Ishikawa (cell line): ENCODE data around the gene ATXN1.

Experiments used
- CEBPB ChIP-seq: IDR thresholded peaks from 2 replicates; pipeline ENCODE4 v1.6.1; 2012
- CREB1 ChIP-seq: IDR thresholded peaks from 2 replicates; pipeline ENCODE4 v1.6.1; 2012; ENCODE audit warnings: low read depth
- EGR1 ChIP-seq: IDR thresholded peaks from 2 replicates; pipeline ENCODE4 v1.6.1; 2012
- EP300 ChIP-seq: IDR thresholded peaks from 2 replicates; pipeline ENCODE4 v1.6.1; 2012; ENCODE audit warnings: borderline replicate concordance
- FOXM1 ChIP-seq: IDR thresholded peaks from 2 replicates; pipeline ENCODE4 v1.6.1; 2012; ENCODE audit warnings: low read depth, borderline replicate concordance
- NFIC ChIP-seq: IDR thresholded peaks from 2 replicates; pipeline ENCODE4 v1.6.1; 2012
- RAD21 ChIP-seq: IDR thresholded peaks from 2 replicates; pipeline ENCODE4 v1.6.1; 2012; ENCODE audit warnings: low read depth
- TAF1 ChIP-seq: IDR thresholded peaks from 2 replicates; pipeline ENCODE4 v1.6.1; 2012; ENCODE audit warnings: low read depth, mild to moderate bottlenecking
- TCF12 ChIP-seq: IDR thresholded peaks from 2 replicates; pipeline ENCODE4 v1.6.1; 2012; ENCODE audit warnings: low read depth
- TEAD4 ChIP-seq: IDR thresholded peaks from 2 replicates; pipeline ENCODE4 v1.6.1; 2012
- YY1 ChIP-seq: IDR thresholded peaks from 2 replicates; pipeline ENCODE4 v1.6.1; 2012; ENCODE audit warnings: low read depth
- ZBTB7A ChIP-seq: IDR thresholded peaks from 2 replicates; pipeline ENCODE4 v1.6.1; 2012; ENCODE audit warnings: low read depth
- TF ChIP-seq, protein P1 (sequence below): IDR thresholded peaks from 2 replicates; pipeline ENCODE4 v1.6.1; 2012; ENCODE audit warnings: low read depth, mild to moderate bottlenecking
- TF ChIP-seq, protein P2 (sequence below): IDR thresholded peaks from 2 replicates; pipeline ENCODE4 v1.6.1; 2012
- TF ChIP-seq, protein P3 (sequence below): IDR thresholded peaks from 2 replicates; pipeline ENCODE4 v1.6.1; 2012

ATXN1 gene

DNA sequence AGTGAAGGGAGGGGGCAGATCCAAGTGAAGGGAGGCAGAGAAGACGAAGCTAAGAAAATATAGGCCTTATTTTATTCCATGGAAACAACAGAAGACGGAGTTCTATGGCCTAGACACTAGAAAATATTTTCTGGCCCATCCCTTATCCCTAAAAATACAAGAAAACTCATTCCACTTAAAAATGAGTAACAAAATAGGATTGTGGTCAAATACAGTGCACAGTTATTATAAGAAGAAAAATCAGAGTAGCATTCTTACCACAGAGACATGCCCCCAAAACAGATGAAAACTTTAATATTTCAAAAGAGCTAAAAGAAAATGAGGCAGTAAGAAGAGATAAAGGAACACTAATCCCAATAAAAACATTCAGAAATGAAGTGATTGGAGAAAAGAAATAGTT, 320.0 kb downstream of the ATXN1 start:
- TF ChIP-seq EGR1 (no peak), TCF12 (no peak), CREB1 (no peak), RAD21 (no peak), CEBPB (no peak), ZBTB7A (no peak), TAF1 (no peak)
- TF ChIP-seq, protein P1, sequence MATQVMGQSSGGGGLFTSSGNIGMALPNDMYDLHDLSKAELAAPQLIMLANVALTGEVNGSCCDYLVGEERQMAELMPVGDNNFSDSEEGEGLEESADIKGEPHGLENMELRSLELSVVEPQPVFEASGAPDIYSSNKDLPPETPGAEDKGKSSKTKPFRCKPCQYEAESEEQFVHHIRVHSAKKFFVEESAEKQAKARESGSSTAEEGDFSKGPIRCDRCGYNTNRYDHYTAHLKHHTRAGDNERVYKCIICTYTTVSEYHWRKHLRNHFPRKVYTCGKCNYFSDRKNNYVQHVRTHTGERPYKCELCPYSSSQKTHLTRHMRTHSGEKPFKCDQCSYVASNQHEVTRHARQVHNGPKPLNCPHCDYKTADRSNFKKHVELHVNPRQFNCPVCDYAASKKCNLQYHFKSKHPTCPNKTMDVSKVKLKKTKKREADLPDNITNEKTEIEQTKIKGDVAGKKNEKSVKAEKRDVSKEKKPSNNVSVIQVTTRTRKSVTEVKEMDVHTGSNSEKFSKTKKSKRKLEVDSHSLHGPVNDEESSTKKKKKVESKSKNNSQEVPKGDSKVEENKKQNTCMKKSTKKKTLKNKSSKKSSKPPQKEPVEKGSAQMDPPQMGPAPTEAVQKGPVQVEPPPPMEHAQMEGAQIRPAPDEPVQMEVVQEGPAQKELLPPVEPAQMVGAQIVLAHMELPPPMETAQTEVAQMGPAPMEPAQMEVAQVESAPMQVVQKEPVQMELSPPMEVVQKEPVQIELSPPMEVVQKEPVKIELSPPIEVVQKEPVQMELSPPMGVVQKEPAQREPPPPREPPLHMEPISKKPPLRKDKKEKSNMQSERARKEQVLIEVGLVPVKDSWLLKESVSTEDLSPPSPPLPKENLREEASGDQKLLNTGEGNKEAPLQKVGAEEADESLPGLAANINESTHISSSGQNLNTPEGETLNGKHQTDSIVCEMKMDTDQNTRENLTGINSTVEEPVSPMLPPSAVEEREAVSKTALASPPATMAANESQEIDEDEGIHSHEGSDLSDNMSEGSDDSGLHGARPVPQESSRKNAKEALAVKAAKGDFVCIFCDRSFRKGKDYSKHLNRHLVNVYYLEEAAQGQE: no peak
- TF ChIP-seq, protein P2, sequence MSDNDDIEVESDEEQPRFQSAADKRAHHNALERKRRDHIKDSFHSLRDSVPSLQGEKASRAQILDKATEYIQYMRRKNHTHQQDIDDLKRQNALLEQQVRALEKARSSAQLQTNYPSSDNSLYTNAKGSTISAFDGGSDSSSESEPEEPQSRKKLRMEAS: no peak

DNA sequence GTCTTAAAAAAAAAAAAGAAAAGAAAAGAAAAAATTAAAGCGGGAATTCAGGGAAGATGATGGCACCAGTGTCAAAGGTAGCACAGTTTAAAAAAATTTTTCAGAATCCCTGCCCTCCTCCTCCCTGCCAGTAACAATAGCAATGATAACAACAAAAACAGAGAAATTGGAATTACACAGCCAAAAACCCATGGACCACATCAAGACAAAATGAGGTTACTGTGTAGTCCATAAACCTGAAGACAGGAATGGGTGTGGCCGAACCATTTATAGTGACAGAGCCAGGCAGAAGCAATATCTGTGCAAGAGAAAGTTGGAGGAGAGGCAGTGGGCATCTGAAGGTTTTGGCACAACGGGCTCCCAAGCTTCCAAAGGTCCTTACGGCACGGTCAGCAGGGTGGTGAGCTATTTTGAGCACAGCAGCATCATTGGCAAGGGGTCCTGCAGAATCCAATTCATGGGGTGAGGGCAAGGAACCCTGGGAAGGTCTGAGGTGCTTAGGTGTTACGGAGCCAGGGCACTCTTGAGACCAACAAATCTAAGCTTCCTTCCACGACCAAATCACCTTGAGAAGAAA, 320.5 kb downstream of the ATXN1 start:
- TF ChIP-seq ZBTB7A: no peak
- TF ChIP-seq EGR1: no peak
- no peak for TF ChIP-seq CREB1
- TF ChIP-seq YY1: no peak
- TF ChIP-seq NFIC: no peak
- no peak for TF ChIP-seq TCF12
- no peak for TF ChIP-seq CEBPB
- TF ChIP-seq, protein P1: no peak
- TF ChIP-seq TAF1: no peak
- TF ChIP-seq TEAD4: no peak
- TF ChIP-seq, protein P2: no peak
- TF ChIP-seq EP300: no peak
- TF ChIP-seq, protein P3, sequence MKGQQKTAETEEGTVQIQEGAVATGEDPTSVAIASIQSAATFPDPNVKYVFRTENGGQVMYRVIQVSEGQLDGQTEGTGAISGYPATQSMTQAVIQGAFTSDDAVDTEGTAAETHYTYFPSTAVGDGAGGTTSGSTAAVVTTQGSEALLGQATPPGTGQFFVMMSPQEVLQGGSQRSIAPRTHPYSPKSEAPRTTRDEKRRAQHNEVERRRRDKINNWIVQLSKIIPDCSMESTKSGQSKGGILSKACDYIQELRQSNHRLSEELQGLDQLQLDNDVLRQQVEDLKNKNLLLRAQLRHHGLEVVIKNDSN: no peak
- no peak for TF ChIP-seq RAD21
- TF ChIP-seq FOXM1: no peak

DNA sequence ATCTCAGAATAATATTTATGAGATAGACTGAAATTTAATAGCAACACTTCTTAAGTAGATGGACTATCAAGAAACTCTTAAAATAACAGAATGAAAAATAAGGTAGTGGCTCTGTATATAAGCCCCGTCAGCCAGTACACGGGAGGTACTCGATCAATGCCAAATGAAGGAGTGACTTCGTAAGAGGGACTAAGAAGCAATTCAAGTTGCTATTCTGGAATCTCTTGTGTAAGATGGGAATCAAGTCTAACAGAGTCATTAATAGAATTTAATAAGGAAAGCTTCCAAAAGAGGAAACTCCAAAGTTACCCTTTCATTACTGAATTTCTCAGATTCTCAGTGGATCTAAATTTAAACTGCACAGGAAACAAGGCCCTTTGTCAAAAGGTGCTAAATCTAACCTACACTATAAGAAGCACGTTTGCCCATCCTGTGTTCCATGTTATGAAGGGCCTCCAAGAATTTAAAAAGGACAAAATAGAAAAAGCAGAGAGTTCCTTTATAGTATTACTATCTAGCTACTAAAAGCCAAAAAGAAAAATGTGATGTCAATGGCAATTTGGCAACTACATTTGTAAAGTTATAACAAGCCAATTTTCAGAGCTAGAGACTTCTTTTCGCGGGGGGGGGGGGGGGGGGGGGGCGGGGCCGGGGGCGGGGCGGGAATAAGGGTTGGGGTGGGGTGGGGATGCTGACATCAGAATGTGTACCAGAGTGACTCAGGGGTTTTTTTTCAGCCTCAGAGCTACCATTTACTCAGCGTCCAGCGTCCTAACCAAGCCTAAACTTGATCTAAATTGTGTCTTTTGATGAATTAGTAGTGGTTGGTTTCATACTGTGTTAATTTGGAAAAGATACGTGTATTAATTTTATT, 322.3 kb downstream of the ATXN1 start:
- TF ChIP-seq, protein P2: no peak
- TF ChIP-seq TAF1 (no peak), RAD21 (no peak), CREB1 (no peak), ZBTB7A (no peak), EGR1 (no peak), FOXM1 (no peak), TEAD4 (no peak), YY1 (no peak), EP300 (no peak), TCF12 (no peak)
- TF ChIP-seq, protein P1: no peak

DNA sequence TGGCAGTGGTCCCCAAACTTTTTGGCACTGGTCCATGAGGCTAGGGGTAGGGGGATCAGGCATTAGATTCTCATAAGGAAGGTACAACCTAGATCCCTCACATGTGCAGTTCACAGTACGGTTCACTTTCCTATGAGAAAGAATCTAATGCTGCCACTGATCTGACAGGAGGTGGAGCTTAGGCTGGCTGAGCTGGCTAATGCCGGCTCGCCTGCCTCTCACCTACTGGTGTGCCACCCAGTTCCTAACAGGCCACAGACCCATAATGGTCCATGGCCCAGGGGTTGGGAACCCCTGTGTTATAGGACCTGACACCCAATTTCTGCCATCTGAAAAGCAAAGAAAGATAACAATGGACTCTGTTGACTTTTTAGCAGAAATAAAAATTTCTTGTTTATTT, 323.3 kb downstream of the ATXN1 start:
- TF ChIP-seq RAD21: no peak
- TF ChIP-seq, protein P2: no peak
- TF ChIP-seq YY1: no peak
- TF ChIP-seq, protein P1: no peak
- no peak for TF ChIP-seq NFIC
- TF ChIP-seq EP300: no peak
- TF ChIP-seq FOXM1: no peak
- TF ChIP-seq TCF12: no peak
- no peak for TF ChIP-seq EGR1
